Left renal cortex interstitium (tissue), 4 donors: ENCODE data around the gene ZC3H7B. TPM values are rescaled to one million over a fixed set of nuclear protein-coding genes. Genes with fewer than 3 reads are reported as not detected.

Experiments used
- polyA plus RNA-seq, 4 donors: library from polyadenylated mRNA; unstranded; fragments of 120-200 nt; gene quantifications; one replicate each; pipeline ENCODE4 v1.2.1, GENCODE V29; 2013; ENCODE audit not compliant: insufficient read length in 4 of 4

The ZC3H7B gene
- polyA plus RNA-seq, 4 donors = 70.6 to 109 (median 94.8) TPM

Other genes starting within 250 kb of the ZC3H7B start
- 10 to 100 TPM; 41.7 to 73.9 (median 59.4) TPM for gene EP300, start 208.9 kb upstream of the ZC3H7B start, polyA plus RNA-seq
- 10 to 100 TPM; 24.5 to 27.7 (median 25.8) TPM for gene L3MBTL2, start 96.2 kb upstream of the ZC3H7B start, polyA plus RNA-seq
- 1 to 10 TPM; 2.4 to 4.9 (median 4.0) TPM for gene CHADL, start 60.6 kb upstream of the ZC3H7B start, polyA plus RNA-seq
- gene RANGAP1, start 15.3 kb upstream of the ZC3H7B start, polyA plus RNA-seq = 10 to 100 TPM; 45.4 to 60.6 (median 56.8) TPM
- gene TEF, start 80.4 kb downstream of the ZC3H7B start, polyA plus RNA-seq = 10 to 100 TPM; 14.9 to 19.4 (median 18.8) TPM
- gene TOB2, start 145.3 kb downstream of the ZC3H7B start, polyA plus RNA-seq = 10 to 100 TPM; 47.2 to 62.2 (median 53.7) TPM
- gene PHF5A, start 167.2 kb downstream of the ZC3H7B start, polyA plus RNA-seq = 10 to 100 TPM; 49.1 to 64.4 (median 62.0) TPM
- 100 to 1,000 TPM; 127 to 158 (median 136) TPM for gene ACO2, start 167.6 kb downstream of the ZC3H7B start, polyA plus RNA-seq
- 10 to 100 TPM; 30.7 to 38.8 (median 31.8) TPM for gene POLR3H, start 242.9 kb downstream of the ZC3H7B start, polyA plus RNA-seq